GM18909 (cell line): ENCODE data around the gene RGS3.

Source experiments
- ATAC-seq: cut with Tn5 transposase; IDR thresholded peaks from one replicate; pipeline ENCODE4 v1.9.1; 2021; ENCODE audit warnings: mild to moderate bottlenecking; ENCODE audit not compliant: unreplicated experiment, poor library complexity

Gene RGS3

DNA sequence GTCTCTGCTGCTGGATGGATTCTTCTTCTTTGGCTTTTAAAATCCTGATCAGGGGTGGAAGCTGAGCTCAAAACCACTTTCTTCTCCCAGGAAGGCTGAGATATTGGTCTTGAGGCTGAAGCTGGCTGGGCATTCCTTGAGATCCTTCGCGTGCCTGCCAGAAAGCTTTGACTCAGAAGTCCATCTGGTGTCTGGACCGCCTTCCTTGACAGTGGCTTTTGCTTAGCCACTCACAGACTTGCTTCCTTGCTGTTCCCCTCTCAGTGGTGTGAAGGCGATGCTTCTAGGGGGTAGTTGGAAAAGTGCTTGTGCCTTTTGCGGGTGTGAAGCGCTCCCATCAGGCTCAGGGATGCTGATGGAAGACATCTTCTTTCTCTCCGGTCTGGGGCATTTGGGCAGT is 45.9 kb downstream of the RGS3 start:
- ATAC-seq: no peak

DNA sequence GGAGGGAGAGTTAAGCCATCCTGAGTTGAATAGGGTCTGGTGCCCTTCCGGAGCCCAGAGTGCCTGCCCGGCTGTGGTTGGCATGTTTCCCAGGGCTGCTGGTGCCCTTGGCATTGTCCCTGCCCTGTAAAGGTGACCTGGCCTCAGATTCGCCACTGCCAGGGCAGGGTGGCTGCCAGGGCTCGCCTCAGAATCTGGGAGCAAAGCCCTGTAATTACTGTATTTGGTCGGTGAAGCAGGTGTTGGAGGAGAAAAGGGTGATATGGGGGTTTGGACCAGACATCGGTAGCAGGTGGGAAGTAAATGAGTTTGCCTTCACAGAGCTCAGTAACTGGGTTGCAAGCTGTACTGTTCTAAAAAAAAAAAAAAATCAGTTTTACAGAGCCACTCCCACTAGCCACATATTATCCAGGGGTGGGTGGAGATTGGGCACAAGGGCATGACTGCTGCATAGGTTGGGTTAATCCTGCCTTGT is 47.6 kb downstream of the RGS3 start:
- no peak for ATAC-seq

DNA sequence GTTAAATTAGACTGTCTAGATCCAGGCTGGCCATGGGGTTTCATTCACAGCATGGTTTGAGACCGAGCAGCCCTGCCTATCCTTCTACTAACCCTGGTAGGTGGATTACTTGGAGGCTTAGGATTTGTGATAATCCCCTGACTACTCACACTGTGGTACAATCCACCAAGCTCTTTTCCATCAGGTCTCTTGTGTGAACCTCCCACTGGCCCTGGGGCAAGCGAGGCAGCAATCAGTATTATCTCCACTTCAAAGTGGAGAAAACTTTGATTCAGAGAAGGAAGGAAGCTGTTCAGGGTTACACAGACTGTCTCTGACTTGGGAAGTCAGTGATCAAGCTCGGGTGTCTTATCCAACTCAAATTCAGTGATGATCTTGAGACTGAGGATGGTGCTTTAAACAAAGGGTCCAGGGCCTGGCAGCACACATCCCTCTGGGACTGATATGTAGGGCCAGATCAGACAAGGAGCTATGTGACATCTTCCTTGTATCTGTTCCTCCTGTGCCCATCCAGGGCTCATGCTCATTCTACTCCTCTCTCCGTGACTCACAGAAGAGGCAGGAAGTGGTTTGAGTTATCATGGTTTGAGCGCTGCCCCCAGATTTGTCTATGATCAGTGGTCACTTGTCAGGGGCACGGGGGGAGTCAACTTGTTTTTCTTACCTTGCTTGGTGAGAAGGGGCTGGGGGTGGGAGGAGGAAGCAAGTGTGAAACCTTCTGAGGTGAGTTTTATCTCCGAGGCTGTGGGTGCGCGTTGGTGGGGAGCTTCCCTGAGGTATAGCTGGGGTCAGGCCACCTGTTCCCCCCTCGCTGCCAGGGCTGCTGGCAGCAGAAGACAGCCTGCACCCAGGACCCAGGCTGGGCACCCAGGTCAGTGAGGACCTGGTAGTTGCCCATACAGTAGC is 48.6 kb downstream of the RGS3 start:
- peak; percentile 60 for ATAC-seq

DNA sequence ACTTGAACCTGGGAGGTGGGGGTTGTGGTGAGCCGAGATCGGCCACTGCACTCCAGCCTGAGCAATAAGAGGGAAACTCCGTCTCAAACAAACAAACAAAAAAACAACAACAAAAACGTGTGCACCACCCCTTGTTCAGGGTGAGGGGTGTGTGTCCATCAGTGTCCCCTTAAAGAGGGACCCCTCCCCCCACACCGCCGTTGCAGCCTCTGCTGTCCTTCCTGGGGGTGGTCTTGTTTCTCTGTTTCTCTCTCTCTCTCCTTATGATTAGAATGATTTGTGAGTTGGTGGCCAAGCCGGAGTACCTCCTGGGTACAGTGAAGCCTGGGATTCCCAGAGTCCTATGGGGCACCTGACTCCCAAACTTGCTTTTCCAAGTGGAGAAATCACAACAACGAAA is 49.6 kb downstream of the RGS3 start:
- no peak for ATAC-seq

DNA sequence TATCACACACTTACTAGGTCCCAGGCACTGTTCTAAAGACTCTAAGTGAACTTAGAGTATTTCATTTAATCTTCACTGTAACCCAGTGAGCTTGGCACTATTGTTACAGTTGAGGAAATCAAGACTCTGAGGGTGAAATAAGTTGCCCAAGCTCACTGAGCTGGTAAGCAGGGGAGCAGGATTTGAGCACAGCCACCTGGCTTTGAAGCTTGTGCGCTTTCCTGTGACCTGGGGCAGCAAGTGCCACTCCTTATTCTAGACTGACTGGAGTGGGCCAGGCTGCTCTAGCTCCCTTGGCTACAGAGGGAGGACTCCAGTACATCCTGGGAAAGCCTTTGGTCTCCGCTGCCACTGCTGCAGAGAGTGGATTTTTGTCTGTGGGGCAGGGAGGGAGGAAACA is 50.0 kb downstream of the RGS3 start:
- no peak for ATAC-seq

DNA sequence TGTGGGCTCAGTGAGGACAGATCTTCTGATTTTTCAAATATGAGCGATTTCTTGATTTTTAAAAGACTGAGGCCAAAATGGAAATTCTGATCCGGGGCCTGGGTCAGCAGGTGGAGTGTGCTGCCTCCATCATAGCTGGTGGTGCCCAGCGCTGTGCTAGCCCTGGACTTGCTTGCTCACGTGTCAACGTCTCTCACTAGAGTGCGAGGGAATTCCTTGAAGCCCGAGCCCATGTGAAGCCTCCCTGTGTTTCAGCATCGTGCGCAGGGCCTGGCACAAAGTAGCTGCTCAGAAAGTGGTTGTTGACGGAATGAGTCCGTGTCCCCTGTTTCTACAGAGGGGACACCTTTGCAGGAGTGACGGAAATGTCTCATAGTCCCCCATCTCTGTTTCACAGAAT is 50.5 kb downstream of the RGS3 start:
- ATAC-seq: no peak

DNA sequence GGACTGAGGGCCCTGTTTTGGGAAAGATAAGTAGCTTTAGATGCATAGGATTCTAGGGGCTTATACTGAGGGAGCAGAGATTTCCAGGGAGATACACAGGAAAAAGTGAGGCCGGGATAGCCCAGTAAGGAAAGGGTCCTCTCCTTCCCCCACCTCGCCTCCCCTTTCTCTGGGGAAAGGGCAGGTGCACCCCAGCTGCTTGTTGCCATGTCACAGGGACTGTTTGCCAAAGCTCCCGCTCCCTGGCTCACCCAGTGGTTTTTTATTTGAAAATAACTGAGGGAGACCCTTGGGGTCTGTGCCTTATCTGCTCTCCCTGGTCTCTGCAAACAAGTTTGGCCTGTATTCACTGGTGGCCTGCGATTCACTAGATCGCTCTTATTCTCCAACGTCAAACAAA is 51.2 kb downstream of the RGS3 start:
- no peak for ATAC-seq

DNA sequence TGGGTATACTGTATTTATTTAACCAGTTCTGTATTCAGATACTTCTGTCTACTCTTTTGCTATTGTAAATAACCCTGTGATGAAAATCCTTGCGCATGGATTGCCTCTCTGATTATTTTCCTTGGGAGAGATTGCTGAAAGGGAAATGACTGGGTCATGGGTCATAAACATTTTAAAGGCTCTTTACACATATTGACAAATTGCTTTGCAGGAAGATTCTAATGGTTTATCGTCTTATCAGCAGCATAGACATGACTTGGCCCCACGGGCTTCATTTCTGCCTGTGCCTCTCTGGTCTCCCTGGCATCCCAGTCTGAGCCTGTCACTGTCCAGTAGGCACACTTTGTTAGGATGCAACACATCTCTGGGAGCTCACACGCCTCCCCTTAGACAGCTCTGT is 52.3 kb downstream of the RGS3 start:
- ATAC-seq: no peak

DNA sequence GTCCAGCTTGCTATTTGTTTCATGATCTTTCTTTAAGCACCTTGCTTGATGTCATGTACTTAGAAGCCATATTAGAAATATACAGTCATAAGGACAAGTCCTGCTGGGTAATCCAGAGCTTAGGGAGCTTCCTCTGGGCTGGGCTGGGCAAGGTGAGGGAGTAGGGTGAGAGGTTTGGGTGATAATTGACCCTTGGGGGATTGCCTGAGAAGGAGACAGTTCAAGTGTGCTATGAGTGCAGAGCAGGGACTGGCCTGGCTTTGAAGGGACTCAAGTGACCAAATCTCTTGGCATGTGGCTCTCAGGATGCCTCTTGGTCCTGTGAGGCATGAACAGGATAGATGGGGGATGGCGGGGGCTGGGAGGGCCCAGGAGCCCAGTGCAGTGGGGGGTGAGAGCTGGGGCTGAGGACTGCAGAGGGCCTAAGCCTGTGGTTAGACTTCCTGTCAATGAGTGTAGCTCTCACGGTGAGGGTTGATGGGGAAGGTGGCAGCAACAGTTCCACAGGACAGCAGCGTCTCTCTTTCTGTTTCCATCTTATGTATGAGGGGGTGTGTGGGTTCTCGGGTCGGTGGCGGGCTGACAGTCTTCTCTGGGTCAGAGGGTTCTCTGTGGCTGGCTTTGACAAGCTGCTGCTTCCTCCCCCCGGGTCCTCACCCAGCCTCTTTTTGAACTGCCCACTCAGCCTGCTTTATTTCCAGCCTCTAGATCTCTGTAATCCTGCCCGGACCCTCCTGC is 53.5 kb downstream of the RGS3 start:
- ATAC-seq: peak; percentile 93

DNA sequence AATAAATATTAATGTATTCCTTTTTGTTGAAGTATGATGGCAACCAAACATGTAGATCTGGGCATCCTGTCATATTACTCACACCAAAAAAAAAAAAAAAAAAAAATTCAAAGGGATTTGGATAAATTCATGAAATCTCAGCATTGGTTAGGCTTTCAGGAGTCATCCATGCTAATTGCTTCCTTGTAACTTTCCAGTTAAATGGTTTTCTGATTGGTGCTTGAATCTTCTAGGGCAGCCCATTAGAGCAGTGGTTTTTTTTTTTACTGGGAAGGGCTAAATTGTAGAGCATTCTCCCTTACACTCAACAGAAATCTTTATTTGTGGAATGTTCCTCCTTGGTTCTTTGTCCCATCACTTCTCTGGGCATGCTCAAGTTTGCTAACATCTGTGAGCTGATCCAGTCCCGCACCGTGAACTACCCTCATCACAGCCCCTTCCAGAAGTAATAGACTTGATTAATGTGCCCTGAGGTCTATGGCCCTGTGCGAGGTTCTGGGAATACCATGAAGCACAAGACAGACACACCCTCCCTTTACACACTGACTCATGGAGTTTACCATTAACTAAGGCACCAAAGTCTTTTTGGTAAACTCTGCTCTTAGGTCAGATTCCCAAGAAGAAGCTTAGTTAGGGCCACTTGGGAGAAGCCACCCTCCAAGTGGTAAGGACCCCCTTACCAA is 56.0 kb downstream of the RGS3 start:
- ATAC-seq: no peak

DNA sequence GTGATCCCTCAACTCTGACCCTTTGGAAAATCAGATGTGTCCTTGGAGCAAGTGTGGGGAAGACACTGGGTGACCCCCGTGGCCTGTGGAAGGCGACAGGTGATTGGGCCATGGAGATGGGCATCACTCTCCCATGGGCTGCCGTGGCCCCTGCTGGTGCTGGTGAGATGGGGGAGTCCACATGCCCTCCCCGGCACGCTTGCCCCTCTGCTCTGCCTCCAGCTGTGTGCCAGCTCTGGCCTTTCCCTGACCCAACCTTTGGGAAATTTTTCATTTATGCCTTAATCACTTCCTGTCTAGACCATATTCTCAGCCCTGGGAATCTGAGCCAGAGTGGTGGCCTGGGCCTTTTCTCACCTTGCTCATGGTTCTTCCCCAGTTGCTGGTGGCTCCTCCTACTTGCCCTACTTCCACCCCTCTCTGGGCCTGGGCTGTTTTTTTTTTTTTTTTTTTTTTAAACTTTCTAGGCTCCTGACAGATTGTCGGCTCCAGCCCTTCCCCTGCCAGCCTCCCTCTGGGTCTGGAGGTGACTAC is 56.6 kb downstream of the RGS3 start:
- ATAC-seq: no peak

DNA sequence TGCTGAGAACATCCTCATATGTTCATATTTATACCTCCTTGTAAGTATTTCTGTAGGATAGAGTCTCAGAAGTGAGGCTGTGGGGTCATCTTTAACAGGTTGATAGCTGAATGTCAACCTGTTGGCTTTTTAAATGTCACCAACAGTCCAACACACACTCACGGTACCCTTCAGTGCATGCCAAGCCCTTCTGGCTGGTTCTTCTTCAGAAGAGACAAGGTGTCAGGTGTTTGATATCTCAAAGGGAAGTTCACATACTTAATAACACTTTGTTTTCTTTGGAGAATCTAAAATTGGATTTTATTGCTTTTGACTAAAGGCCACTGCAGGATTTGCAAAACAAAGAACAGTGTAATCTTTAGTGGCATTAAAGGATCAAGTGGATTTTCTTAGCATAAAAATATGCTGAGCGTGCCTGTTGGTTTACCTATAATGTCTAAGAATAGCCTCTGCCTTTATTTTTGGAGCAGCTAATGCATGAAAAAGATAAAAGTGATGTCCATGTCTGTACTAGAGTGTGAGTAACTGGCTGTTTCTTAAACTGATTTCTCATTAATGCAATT is 58.2 kb downstream of the RGS3 start:
- ATAC-seq: no peak

DNA sequence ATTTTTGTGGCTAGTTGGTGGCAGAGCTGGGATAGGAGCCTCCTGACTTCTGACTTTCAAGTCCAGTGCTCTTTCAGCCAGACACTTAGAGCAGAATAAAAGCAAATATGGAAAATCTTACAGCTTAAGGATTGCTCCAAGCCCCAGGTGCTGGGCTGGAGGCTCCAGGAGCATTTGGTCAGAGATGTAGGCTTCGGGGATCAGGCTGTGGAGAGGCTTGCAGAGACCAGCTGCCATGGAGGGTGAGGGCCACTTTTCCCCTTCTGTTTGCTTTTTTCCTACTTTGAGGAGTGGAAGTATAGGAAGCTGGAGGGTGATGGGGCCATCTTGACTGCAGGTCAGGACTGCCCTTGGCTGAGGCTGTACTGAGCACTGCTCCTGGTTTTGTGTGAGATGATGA is 58.9 kb downstream of the RGS3 start:
- ATAC-seq: no peak

DNA sequence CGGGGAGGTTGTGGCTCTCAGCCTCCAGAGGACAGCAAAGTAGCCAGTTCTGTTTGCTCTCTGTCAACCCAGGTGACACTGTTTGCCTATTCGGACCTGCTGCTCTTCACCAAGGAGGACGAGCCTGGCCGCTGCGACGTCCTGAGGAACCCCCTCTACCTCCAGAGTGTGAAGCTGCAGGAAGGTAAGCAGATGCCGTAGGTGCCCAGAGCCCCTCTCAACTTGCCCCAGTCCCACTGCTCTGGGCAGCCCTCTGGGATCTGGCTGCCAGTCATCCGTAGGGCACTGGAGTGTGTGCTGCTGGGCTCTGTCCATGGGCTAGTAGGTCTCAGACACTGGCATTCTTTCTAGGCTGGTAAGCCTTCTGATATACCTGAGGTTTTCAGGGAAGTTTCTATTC is 59.3 kb downstream of the RGS3 start:
- peak; percentile 11 for ATAC-seq

DNA sequence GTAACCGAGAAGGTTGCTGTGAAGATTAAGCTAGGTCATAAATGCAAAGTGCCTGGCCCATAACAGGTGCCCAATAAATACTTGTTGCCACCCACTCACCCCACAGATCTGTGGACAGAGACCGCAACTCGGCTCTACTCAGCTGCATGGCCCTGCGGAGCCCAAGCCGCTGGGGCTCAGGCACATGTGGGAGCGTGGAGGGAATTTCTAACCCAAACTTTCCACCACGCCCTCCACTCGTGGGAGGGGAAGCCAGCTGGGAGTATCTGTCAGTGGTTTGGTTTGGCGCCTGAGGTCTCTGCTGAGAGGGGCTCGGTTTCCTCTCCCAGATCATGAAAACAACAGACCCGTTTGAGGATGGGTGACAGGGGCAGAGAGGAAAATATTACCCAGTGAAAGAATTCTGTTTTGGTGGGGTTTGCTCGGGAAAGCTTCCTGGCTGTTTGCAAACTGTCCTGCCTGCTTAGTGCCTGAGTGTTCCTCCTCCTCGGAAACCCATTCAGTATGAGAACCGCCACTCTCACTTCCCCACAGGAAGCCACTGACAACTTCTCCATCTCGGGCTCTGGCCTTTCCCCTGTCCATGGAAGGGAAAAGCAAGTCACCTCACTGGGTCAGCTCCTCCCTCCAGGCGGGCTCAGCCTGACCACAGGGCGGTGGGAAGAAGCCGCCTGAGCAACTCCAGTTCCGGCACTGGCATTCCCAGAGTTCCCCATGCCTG is 60.1 kb downstream of the RGS3 start:
- peak; percentile 93 for ATAC-seq

DNA sequence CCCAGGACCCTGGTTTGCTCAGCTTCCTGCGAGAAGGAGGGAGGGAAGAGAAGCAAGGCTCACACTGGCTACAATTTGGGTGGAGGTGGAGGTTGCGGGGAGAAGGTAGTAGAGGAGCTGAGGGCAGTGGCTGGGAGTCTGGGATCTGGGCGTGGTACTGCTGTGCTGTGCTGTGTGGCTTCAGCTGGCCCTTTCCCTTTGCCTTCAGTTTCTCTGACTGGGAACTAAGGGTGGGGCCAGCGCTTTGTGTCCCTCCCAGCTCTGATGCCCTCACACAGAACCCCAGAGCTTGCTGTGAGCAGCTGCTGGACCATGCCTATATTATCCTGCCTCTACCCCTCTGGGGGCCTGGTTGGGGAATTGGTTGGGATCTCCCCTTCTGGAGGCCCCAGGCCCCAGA is 60.9 kb downstream of the RGS3 start:
- ATAC-seq: no peak

DNA sequence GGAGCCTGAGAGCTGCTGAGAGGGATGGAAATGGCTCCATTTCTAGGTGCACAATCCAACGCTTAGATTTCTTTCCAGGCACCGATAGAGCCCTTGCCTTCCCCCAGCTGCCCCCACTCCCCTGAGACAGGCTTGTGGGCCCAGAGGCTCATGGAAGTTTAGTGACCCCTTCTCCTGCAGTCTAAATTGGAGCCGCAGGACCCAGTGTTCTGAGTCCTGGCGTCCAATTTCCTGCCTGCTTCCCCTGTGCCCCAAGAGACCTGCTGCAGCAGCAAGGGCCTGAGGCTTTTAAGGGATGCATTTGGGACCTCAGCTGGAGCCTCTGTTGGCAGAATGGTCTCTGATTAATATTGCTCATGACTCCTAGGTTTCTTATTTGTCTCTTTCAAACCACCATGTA is 61.7 kb downstream of the RGS3 start:
- no peak for ATAC-seq

DNA sequence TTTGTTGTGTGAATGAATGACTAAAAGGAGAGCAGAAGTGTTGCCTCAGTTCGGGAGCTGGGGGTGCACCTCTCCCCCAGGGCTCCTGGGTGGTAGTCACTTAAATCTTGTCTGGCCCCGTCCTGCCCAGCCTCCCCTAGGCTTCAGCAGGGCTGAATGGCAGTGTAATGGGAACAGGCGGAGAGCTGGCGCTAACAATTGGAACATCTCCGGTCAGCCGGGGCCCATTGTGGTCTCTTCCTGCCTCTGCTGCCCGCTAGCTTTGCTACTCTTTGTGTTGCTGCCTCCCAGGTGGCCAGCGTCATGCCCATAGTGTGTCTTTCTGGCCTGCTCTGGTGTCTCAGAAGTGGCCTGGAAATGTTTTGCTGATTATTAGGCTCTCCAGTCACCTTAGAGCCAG is 62.3 kb downstream of the RGS3 start:
- no peak for ATAC-seq

DNA sequence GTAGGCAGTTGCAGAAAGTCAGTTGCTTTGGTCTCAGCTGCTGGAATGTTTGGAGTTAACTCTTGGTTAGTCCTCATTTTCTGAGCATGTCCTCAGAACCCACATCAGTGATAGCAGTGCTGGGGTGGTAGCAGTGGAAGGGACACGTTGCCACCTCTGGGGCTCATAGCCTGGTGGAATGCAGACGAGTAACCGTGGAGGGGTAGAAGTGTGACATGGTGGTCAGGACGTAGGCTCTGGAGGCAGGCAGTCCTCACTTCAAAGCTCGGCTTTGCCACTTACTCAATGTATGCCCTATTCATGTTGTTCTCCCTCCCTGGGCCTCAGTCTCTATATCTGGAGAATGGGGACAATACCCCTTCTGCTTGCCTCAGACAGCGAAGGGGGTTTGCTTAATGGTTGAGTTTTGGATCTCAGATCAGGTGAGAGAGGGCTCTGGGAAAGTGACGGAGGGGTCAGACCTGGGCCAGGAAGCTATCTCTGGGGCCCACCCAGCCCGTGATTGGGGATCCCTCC is 62.8 kb downstream of the RGS3 start:
- ATAC-seq: no peak

DNA sequence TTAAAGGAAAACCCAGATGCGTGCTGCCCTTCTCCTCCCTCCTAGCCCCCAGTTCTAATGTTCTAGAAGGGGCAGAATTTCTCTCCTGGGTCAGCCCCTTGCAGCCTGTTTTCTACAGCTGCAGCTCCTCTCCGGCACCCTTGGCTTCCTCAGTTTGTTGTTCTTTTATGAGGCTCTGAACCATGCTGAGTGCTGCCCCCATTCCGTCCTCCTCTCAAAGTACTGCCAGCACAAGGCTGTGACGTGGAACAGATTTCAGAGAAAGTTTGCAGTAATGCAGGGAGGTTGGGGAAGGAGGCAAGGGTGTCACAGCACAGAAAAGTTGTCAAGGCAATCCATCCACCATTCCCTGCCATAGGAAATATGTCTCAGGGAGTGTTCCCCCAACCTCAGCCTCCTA is 63.3 kb downstream of the RGS3 start:
- ATAC-seq: no peak
